Smooth muscle cell of the pulmonary artery (primary cell): ENCODE measurements around the gene SGO2. TPM values are rescaled to one million over a fixed set of nuclear protein-coding genes. Genes with fewer than 3 reads are reported as not detected.

Source experiments
- total RNA-seq: library from RNA; depleted of rRNA; stranded (reverse); fragments of >200 nt; gene quantifications from 2 replicates; pipeline ENCODE4 v1.2.3, GENCODE V29; 2014

SGO2 gene, protein sequence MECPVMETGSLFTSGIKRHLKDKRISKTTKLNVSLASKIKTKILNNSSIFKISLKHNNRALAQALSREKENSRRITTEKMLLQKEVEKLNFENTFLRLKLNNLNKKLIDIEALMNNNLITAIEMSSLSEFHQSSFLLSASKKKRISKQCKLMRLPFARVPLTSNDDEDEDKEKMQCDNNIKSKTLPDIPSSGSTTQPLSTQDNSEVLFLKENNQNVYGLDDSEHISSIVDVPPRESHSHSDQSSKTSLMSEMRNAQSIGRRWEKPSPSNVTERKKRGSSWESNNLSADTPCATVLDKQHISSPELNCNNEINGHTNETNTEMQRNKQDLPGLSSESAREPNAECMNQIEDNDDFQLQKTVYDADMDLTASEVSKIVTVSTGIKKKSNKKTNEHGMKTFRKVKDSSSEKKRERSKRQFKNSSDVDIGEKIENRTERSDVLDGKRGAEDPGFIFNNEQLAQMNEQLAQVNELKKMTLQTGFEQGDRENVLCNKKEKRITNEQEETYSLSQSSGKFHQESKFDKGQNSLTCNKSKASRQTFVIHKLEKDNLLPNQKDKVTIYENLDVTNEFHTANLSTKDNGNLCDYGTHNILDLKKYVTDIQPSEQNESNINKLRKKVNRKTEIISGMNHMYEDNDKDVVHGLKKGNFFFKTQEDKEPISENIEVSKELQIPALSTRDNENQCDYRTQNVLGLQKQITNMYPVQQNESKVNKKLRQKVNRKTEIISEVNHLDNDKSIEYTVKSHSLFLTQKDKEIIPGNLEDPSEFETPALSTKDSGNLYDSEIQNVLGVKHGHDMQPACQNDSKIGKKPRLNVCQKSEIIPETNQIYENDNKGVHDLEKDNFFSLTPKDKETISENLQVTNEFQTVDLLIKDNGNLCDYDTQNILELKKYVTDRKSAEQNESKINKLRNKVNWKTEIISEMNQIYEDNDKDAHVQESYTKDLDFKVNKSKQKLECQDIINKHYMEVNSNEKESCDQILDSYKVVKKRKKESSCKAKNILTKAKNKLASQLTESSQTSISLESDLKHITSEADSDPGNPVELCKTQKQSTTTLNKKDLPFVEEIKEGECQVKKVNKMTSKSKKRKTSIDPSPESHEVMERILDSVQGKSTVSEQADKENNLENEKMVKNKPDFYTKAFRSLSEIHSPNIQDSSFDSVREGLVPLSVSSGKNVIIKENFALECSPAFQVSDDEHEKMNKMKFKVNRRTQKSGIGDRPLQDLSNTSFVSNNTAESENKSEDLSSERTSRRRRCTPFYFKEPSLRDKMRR
- total RNA-seq = 2.4 and 5.1 TPM in 2 replicates

DNA sequence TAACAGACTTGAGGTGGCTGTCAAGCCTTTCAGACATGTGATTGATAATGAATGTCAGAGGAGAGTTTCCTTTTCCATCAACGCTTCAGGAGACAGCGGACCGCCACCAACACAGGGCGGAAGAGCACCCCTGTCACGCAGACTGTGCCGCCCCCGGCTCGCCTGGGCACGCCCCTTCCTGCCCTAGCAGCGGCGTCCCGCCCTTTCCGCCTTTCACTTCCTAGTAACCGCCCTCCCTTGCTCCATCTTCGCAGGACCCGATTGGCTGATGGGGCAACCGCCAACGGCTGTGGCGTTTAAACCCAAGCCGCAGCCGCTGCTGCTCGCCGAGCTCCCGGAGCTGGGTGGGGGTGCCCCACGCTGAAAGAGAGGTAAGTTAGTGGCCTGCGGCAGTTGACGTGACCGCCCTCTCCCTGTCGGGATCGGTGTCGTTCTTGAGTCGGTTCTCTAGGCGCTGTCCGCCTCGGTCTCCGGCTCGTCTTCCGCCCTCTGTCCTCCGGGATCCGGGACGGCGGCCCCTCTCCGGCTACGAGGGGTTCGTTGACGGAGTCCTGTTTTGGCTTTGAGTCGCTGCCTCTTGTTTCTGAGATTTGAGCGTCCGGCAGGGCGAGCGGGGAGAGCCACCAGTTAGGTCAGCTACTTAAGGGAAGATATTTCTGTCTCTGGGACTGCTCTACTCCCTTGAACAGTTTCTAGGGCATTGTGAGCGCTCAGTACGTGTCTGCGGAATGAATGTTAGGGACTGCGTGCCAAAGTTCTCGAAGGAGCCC is at the start of gene SGO2:
SGO2 (plus strand) TSS at position 326 of the 770 bp plus-strand sequence. CDS start 6,769 bp downstream, outside the sequence.

DNA sequence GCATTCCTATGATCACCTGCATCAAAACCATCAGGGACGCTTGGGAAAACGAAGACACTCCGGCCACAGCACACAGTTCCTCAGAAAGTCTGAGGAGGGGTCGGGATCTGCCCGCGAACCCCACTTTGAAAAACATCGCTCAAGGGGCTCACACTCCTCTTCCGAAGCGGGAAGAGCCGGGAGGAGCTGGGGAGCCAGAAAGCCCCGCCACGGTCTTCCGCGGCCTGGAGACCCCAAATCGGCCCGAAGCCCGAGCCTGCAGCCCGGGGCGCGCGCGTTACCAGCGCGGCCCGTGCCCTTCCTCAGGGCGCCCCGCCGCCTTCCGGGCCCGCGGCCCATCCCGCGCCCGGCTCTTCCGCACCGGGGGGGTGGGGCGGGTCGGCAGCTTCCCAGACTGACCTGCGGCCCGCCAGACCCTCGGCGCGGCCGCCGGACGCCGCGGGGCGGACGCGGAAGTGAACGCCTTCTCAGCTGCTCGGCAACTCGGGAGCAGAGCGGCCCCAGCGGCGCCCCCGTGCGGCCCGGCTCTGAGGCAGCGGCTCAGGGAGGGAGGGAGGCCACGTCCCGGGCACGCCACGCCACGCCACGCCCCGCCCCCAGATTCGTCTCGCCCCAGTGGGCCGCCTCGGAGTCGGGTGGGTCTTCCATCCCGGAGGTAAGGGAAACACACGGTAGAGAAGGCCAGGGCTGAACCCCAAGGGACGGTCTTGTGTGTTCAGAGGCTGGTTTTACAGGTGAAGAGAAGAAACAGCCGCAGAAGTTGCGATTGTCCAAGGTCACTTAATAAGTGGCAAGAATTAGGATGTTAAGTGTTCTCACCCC is 16.2 kb upstream of the SGO2 start, which contains the start of gene KCTD18:
KCTD18 (minus strand) TSS at position 457 of the 822 bp plus-strand sequence. CDS start 3,052 bp downstream, outside the sequence.

DNA sequence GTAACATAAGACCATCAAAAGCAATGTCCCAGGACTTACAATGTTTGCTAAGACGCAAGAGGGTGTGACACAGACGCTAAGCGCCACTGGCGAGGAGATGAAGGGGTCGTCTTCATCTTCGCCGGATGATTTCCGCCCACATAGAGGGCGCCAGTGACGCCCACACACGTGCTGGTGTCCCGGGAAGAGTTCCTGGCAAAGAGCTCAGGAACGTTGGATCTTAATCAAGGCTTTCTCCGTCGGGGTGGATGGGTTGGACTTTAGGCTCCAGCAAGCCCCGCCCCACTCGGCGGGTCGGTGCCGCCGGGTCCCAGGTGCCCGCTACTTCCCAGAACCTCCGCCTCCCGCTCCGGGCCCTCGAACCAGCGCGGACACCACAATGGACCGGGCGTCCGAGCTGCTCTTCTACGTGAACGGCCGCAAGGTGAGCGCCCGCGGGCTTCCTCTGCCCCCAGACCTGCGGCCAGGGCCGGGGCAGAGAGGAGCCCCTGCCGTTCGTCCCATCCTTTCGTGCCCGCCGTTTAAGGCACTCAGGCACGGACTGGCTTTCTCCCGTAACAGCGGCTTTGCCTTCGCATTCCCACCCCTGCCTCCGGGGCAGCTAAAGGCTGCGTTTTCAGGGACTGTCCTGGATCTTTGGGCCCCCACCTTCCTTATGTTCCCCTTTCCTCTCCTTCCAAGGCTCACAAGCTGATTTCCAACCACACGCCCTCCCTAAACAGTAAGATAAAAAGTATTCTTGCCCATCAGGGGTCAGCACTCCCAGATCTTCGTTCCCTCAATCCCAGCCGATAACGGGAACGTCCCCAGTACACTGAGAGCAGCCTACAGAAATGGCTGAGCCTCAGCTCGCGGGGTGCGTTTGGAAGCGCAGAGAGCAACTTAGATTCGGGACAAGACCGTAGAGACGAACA is 60.0 kb downstream of the SGO2 start, which contains the start of gene AOX1:
AOX1 (plus strand) TSS at position 285 of the 914 bp plus-strand sequence; CDS start at position 380, 95 bp downstream.

Other genes starting within 250 kb of the SGO2 start
- gene SPATS2L, start 219.5 kb upstream of the SGO2 start, total RNA-seq = 44.5 and 57.7 TPM in 2 replicates
- gene KCTD18, start 16.1 kb upstream of the SGO2 start, total RNA-seq = 22.9 and 24.4 TPM in 2 replicates
- gene AOX1, start 59.8 kb downstream of the SGO2 start, total RNA-seq = 13.0 and 32.9 TPM in 2 replicates